DOHH2 (cell line): Measurements from ENCODE around the gene PEAK1.

Source experiments
- CTCF ChIP-seq: fragments of 200-600 bp; sonication (generic); IDR thresholded peaks from one replicate; pipeline ENCODE4 v1.5.1; 2014; ENCODE audit warnings: antibody characterized with exemption, mild to moderate bottlenecking, low read depth, low read length; ENCODE audit not compliant: poor library complexity, severe bottlenecking
- EZH2phosphoT487 ChIP-seq: fragments of 200-600 bp; sonication (generic); IDR thresholded peaks from 2 replicates; pipeline ENCODE4 v1.6.1; 2017; ENCODE audit warnings: borderline replicate concordance, mild to moderate bottlenecking, antibody characterized with exemption, low read length, moderate library complexity, mixed read lengths

- no peak for TF ChIP-seq CTCF
- TF ChIP-seq EZH2phosphoT487 = no peak
Measured at GRCh38 chr15:77122576-77122975, 297.3 kb downstream of the PEAK1 start.
